NCI-H1436 (cell line): Measurements from ENCODE around the gene TRIM54.
"Not testable (repeated sequence)": the region's sequence is repeated elsewhere in the genome, so short reads cannot be mapped to it uniquely, and the experiment has no call there.

Experiments used
- DNase-seq: peaks from one replicate; lab custom pipeline; 2025; lab: John Stamatoyannopoulos, UW

TRIM54 gene

DNA sequence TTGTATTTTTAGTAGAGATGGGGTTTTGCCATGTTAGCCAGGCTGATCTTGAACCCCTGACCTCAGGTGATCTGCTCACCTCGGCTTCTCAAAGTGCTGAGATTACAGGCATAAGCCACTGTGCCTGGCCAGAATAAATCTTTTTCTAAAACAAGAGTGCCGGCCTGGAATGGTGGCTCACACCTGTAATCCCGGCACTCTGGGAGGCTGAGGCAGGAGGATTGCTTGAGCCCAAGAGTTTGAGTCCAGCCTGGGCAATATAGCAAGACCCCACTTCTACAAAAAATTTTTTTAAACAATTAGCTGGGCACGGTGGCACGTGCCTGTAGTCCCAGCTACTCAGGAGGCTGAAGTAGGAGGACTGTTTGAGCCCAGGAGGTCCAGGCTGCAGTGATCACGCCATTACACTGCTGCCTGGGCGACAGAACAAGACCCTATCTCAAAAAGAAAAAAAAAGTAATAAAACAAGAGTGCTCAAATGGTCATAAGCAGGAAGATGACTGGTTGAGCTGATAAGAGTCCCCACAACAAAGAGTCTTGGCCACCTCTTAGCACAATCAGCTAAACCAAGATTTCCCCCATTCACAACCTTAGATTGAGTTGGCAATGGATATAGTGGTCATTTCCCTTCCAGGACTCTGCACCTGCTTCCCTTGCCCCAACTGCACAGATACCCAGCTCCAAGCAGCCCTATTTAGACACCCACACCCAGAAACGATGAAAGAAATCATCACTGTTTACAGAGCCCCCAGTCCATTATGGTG, 31.8 kb downstream of the TRIM54 start:
- no peak for DNase-seq

DNA sequence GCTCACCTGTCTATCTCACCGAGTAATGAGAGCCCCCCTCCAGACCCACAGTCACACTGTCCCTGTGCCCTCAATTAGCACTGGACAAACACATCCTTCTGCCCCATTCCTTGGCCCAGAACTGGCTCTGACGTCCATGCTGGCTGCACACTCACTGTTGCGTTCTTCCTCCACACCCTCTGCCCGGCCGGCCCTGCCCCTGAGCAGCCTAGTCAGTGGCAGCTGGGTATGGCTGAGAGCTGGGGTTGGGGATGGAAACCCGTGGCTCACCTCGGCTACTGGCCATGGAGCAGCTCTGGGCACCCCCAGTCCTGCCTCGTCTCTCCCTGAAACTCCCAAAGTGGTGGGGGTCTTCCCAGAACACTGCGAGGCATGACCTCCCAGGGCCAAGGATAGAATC, 32.5 kb downstream of the TRIM54 start:
- no peak for DNase-seq

DNA sequence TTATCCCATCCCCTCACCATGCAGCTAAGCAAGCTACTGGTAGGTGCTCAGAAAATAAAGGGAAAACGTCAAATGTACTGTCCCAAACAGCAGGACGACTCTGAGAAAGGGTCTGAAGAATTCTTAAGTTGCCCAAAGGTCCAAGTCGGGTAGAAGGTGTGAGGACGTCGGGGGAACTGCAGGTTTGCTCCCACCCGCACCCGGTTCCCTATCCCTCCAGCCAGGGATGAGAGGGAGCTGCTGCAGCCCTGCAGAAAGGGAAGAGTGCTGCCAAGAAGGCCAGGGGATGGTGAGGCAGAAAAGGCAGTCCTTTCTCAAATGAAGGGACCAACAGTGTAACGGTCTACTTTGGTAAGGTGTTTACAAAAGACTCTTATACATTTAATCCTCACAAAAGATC, 32.9 kb downstream of the TRIM54 start:
- DNase-seq, result no peak

DNA sequence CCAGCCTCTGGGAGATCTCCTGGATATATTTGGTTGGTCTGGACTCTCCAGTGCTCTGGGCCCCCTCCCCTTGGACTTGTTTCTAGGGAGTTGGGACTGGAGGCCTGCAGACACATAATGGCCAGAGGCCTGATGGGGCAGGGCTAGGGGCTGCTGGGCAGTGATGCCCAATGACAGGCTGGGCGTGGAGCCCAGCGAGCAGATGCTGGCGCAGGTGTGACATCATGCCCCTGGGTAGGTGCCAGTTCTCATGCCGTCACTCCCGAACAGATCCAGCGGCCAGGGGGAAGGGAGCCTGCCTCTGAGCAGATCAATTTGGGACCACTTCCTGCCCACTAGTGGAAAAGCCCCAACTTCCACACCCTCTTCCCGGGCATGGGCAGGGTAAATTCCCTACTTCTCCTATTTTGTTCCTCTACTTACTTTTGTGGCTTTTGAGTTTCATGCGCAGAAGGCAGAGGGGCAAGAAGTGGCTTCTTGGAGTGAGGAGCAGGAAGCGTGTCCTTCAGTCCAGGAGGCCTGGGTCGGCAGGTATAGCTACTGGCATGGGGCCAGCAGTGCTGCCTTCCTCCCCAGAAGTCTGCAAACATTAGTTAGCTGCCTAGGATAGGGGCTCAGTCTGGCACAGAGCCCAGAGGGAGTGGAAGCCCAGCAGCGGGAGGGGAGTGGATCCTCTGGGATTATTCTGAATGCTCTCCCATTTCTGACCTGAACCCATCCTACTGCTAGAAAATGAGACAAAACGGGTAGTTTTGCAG, 34.6 kb downstream of the TRIM54 start:
- DNase-seq, result no peak

DNA sequence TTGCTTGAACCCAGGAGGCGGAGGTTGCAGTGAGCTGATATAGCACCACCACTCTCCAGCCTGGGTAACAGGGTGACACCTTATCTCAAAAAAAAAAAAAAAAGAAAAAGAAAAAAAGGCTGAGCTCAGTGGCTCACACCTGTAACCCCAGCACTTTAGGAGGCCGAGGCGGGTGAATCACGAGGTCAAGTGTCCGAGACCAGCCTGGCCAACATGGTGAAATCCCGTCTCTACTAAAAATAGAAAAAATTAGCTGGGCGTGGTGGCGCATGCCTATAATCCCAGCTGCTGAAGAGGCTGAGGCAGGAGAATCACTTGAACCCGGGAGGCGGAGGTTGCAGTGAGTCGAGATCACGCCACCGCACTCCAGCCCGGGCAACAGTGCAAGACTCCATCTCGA, 37.6 kb downstream of the TRIM54 start:
- not testable (repeated sequence) for DNase-seq

DNA sequence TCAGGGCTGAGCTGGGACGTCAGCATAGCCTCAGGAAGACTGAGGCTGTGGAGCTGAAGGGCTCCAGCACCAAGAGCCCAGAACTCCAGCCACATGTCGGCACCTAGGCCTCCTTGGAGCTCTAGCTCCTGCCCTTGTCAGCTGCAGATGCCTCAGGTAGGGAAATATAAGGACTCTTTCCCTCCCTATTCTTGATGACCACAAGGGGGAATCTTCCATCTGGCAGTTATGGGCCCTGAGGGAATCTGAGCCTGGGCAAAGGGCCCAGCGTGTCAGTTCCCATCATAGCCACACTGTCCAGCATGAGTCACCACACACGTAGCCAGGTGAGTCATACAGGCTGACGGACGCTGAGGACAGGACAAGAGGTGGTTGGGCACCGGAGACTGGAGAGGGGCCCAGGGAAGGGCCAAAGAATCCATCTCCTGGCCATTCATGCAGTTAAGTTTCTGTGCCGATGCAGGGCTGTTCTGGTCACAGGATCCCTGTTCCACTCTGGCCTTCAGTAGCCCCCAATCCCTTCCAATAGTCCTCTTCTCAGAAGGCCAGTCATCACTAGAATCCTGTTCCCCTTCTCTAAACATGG, 38.8 kb downstream of the TRIM54 start:
- DNase-seq, result no peak

DNA sequence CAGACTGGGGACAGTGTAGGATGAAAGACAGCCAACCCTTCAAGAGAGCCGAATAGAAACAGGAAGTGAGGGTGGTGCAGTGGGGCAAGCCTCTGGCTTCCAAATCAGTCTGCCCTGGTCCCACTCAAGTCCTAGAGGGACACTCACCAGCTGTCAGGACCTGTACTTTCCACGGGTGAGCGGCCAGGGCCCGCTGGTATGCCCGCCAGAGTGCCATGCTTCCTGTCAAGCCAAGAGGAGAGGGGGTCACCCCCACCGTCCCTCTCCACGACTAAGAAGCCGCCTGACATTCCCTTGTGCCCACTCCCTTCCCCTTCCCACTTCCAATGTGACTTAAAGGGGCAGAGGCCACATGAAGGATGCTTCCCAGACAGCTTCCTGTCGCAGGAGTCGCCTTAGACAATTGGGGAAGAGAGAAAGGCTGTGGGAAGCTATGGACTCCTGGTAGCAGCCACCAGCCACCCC, 40.1 kb downstream of the TRIM54 start:
- no peak for DNase-seq

DNA sequence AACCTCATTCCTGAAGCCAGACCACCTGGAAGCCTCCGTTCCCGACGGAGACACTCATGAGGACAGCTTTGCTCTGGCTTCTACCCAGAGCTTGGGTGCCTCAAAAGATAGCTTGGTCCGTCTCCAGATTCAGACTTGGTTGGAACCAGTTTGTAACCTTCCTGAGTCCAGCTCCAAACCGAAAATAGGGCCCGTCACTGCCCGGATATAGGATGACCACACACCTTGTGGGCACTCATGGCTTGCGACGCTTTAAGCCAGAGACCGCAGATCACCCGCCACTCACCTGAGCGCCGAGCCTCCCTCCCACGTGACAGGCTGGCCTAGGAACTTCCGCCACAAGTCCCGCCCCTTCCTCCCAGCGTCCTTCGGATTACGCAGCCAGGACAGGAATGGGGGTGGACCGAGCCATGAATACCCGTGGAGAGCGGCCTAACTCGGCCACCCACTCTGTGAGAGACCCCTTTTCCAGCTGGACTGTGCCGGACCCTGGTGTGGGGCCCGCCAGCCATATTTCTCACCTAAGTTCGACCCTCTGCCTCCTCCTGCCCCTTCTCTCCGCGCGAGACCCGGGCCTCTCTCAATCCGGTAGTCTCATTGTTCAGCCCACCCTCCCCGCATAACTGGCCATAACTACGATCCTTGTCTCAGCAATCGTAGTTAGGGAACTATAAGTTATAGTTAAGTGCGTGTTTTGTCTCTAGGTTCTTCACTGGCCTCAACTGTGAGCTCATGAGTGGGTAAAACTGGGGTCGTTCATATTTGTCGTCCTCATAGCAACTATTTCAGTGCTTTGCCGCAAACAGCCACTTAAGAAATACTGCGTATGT, 40.8 kb downstream of the TRIM54 start, which contains the start of gene MPV17:
TSS of gene MPV17 (minus strand) at position 332 of the 830 bp plus-strand sequence. CDS start 580 bp downstream, outside the sequence.
- DNase-seq, result peak; percentile 78

DNA sequence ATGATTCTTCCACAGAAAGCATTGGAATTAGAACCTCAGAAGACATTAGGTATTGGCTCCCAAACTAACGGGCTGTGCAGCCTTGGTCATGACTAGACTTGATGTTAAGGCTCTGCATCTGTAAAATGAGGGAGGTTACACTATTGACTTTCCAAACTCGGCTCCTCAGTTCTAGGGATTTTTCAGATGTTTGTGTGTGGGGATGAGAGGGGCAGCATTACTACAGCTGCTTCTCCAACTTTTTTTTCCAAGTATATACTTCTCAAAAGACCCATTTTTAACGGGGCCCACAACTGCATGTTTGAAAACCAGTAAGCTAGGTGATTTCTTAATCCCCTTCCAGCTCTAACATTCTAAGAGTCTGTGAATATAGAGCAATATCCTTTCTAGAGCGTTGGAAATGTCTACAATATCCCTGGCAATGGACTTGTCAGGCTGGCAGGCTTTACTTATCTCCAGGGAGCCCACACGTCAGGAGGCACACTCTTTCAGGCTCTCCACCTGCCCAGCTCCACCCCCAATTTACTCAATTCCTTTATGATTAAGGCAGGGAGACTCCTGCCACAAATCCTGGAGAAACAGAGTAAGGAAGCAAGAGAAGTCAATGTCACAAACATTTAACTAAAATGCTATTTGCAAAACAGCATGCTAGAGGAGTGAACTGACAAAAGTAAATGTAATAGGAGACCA, 41.5 kb downstream of the TRIM54 start:
- no peak for DNase-seq

DNA sequence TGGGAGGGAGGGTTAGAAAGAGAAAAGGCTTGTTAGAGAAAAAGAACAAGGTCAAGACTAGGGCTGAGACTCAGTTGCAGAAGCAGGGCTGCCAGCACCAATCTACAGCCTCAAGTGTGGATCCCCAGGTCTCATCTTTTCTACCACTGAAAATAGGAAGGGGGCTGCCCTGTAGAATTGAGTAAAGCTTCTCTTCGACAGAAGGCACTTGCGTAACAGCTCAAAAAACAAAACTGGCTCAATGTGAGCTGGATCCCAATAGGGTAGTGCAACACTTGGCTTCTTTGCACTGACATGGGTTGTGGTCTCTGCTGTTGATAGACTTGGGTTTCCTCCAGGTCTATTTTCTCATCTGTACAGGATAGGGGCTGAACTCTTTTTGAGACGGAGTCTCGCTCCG, 42.5 kb downstream of the TRIM54 start:
- DNase-seq, result no peak

DNA sequence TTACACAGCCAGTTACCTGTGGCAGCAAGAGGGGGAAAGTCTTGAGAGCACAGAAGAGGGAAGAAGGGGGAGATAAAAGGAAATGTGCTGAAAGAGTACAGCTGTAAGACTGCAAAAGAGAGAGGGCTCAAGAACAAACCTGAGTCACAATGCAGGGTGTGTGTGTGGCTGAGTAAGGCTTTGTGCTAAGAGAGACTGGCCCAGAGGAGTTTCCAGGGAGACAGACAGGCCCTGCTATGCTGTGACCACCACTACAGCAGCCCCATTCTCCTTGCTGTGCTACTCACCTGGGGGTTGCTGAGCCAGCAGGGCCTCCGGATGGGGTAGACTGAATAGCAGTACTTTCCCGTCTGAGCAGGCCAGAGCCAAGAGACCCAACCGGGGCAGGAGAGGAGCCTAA, 53.1 kb downstream of the TRIM54 start:
- no peak for DNase-seq

DNA sequence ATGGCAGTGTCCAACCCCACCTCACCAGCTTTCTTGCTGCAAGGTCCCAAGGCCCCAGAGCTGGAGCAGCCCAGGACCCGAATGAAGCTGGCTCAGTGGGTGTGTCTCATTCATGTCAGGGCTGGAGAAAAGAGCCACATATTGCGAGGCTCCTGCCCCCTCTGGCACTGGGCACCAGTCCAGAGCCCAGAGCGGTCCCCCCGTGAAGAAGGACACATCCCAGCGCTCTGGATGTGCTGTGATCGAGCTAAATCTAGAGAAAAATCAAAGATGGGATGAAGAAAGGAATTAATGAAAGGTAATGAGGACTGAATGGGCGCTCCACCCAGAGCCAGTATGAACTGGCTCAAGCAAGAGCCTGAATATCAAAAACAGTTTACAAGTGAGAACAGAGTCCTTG, 53.9 kb downstream of the TRIM54 start:
- DNase-seq, result no peak

DNA sequence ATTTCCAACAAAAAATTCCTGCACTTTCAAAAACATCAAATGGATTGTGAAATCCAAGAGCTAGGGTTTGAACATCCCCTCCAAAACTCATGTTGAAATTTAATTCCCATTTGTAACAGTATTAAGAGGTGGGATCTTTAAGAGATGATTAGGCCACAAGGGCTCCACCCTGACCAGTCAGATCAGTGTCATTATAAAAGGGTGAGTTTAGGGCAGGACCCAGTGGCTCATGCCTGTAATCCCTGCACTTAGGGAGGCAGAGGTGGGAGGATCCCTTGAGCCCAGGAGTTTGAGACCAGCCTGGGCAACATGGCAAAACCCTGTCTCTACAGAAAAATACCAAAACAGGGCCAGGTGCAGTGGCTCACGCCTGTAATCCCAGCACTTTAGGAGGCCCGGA, 65.4 kb downstream of the TRIM54 start:
- no peak for DNase-seq

DNA sequence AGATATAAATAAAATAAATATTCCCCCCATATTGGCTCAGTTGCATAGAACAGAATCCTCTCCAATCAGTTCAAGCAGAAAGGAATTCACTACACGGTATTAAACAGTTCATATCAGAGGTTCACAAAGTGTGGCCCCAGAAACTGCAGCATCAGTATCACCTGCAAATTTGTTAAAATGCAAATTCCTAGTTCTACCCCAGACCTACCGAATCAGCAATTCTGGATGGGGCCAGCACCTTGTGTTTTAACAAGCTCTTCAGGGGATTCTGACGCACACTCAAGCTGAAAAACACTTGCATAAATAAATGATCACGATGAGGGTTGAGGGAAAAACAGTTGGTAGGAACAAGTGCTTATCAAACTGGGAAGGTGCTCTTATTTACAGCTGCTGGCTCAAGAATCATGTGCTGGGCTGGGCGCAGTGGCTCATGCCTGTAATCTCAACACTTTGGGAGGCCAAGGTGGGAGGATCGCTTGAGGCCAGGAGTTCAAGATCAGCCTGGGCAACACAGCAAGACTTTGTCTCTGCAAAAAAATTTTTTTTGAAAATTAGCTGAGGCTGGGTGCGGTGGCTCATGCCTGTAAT, 68.0 kb downstream of the TRIM54 start:
- no peak for DNase-seq

DNA sequence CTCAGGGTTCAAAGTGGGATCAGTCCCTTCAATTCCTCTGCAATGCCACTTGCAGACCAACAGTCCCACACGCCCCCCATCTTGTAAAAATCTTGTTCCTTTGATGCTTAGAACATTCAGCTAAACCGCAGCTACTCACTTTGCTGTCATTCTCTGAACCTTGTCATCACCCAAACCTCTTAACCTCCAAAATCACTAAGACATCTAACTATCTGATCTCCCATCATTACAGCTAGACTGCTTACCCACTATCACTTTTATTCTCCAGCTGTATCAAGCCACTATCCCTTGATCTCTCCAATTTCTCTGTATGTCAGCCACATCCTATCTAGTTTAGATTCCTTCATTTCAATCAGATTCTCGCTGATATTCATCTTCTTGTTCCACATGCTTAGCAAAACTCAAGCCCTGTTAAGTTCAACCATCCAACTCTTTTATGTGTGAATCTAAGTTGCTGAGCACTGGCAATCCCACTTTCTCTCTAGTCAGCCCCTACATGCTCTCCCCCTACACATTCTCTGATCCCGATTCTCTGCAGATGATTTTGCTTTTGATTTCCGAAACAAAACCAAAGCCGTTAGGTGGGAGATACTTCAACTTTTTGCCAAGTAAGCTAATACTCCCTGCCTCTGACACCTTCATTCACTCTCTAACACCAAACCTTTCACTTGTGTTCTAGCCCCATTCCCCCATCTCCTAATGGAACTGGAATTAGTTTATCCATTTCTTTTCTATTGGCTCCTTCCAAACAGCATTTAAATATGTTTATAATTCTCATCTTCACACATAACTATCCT, 69.8 kb downstream of the TRIM54 start:
- DNase-seq, result no peak

DNA sequence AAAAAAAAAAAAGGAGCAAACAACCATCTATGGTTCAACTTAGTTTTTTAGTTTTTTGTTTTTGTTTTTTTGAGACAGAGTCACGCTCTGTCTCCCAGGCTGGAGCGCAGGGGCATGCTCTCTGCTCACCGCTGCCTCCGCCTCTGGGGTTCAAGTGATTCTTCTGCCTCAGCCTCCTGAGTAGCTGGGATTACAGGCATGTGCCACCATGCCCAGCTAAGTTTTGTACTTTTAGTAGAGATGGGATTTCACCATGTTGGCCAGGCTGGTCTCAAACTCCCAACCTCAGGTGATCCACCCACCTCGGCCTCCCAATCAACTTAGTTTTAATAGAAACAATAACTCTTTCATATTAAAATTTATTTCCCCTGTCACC, 71.1 kb downstream of the TRIM54 start:
- not testable (repeated sequence) for DNase-seq

DNA sequence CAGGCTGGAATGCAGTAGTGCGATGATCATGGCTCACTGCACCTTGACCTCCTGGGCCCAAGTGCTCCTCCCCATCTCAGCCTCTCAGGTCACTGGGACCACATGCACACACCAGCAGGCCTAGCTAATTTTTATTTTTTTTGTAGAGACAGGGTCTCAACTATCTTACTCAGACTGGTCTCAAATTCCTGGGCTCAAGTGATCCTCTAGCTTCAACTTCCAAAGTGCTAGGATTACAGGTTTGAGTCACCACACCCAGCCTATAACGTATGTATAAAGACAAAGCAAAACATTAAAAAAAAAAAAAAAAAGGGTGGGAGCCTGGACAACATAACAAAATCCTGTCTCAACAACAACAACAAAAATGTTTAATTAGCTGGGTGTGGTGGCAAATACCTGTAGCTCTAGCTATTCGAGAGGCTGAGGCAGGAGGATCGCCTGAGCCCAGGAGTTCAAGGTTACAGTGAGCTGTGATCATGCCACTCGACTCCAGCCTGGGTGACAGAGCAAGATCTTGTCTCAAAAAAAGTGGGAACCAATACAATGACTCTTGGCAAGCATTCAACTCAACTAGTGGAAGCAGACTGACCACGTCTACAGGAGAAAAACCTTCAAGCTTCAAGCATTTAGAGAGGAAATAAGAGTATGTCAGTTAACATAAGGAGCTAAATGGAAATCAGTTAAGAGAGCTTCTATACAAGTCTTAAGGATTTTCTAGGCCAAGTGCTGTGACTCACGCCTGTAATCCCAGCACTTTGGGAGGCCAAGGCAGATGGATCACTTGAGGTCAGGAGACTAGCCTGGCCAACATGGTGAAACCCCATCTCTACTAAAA, 71.8 kb downstream of the TRIM54 start:
- DNase-seq, result no peak

DNA sequence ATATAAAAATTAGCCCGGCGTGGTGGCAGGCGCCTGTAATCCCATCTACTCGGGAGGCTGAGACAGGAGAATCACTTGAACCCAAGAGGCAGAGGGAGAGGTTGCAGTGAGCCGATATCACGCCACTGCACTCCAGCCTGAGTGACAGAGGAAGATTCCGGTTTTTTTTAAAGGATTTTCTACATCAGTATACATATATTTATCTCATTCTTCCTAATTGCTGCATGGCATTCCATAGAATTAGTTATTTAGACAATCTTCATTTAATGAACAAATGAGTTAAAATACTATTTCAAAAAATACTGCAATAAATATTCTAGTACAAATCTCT, 72.3 kb downstream of the TRIM54 start:
- DNase-seq, result no peak

DNA sequence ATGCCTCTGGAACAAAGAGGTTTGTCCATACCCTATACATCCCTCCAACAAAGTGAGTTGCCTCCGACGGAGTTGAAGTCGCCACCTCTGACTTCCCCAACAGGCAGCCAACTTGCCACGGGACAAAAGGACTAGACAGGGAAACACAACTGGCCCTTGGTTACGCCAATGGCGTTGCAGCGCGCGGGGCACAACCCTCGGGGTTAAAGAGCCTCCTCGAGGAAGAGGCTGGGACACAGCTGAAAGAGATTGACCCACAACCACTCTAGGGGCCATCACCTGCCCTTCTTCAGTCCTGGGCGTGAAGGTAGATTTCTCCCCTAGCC, 73.8 kb downstream of the TRIM54 start:
- DNase-seq, result no peak
